MCF 10A (cell line): Measurements from ENCODE around the gene LCN9. TPM values are rescaled to one million over a fixed set of nuclear protein-coding genes. Genes with fewer than 3 reads are reported as not detected.

Experiments used
- BruUV-seq: library from RNA; stranded (reverse); fragments of 400-500 nt; replicated peaks from 2 replicates; lab custom pipeline; 2021; lab: Mats Ljungman, UMichigan
- CTCF ChIA-PET: fragments of 300-600 bp; sonication (Branson Sonifier 250); formaldehyde crosslinking; extraction: SDS; loops from one replicate; lab custom pipeline; 2021; ENCODE audit warnings: antibody characterized with exemption, inconsistent platforms; lab: Yijun Ruan, JAX
- POLR2A ChIA-PET: fragments of 300-600, 350-650 bp; sonication (Branson Sonifier 250); formaldehyde crosslinking; extraction: SDS; loops from one replicate; lab custom pipeline; 2020; ENCODE audit warnings: antibody characterized with exemption, inconsistent platforms; lab: Yijun Ruan, JAX
- DNase-seq: peaks from one replicate; pipeline ENCODE4 v3.0.0-alpha.2; 2018; ENCODE audit not compliant: unreplicated experiment
- H3K27ac Mint-ChIP-seq: one replicate; pipeline ENCODE4 v1.8.0; 2022; ENCODE audit warnings: mild to moderate bottlenecking, low read depth, mixed read lengths; ENCODE audit not compliant: unreplicated experiment
- H3K27me3 Mint-ChIP-seq: one replicate; pipeline ENCODE4 v1.8.0; 2022; ENCODE audit warnings: mixed read lengths; ENCODE audit not compliant: insufficient read depth, unreplicated experiment
- H3K36me3 Mint-ChIP-seq: one replicate; pipeline ENCODE4 v1.8.0; 2022; ENCODE audit warnings: mild to moderate bottlenecking, moderate library complexity, mixed read lengths; ENCODE audit not compliant: insufficient read depth, unreplicated experiment
- H3K4me1 Mint-ChIP-seq: one replicate; pipeline ENCODE4 v1.8.0; 2022; ENCODE audit warnings: mixed read lengths; ENCODE audit not compliant: insufficient read depth, unreplicated experiment
- H3K4me3 Mint-ChIP-seq: one replicate; pipeline ENCODE4 v1.8.0; 2022; ENCODE audit warnings: mild to moderate bottlenecking, moderate library complexity, mixed read lengths; ENCODE audit not compliant: unreplicated experiment
- H3K9me3 Mint-ChIP-seq: one replicate; pipeline ENCODE4 v1.8.0; 2022; ENCODE audit warnings: mixed read lengths; ENCODE audit not compliant: unreplicated experiment
- CTCF ChIP-seq: fragments of 200-600 bp; IDR thresholded peaks from one replicate; pipeline ENCODE4 v1.8.0; 2022; ENCODE audit warnings: antibody characterized with exemption, mild to moderate bottlenecking; ENCODE audit not compliant: unreplicated experiment
- intact Hi-C: fragments of 100-400 bp; cut with micrococcal nuclease; formaldehyde crosslinking; loops from 2 replicates; pipeline ENCODE4 v1.14.1; 2022
- total RNA-seq: library from RNA; stranded (reverse); gene quantifications from 2 replicates; pipeline ENCODE4 v1.2.3, GENCODE V29; 2022

Gene LCN9
- total RNA-seq, 1 experiment from 2014 or later: not detected

- no peak for TF ChIP-seq CTCF
- no TSS peak for BruUV-seq
- Mint-ChIP-seq H3K4me3 (no peak overlapping the region), H3K36me3 (no peaks in the 10 kb centered on the region), H3K9me3 (no peaks in the 10 kb centered on the region), H3K27me3 (peaks cover 62% of the 10 kb centered on the region), H3K4me1 (no peaks in the 10 kb centered on the region), H3K27ac (no peak overlapping the region)
- intact Hi-C loops: no loop called here
- DNase-seq: no peak
- ChIA-PET POLR2A (interaction anchor here (0.6 kb wide), 1 partner anchor 1180 kb away, joined by 3 read pairs; no protein-coding TSS in a partner anchor), CTCF (interaction anchor here (0.5 kb wide), 1 partner anchor 487 kb away, joined by 3 read pairs; no protein-coding TSS in a partner anchor)
Measured at GRCh38 chr9:135618866-135619598, 44.1 kb upstream of the LCN9 start.

GRCh38 chr9:135619599-135619886, 43.6 kb upstream of the LCN9 start:
- POLR2A ChIA-PET: no interaction called here
- no peak for TF ChIP-seq CTCF
- no peak overlapping the region for H3K27ac Mint-ChIP-seq
- no TSS peak for BruUV-seq
- no peaks in the 10 kb centered on the region for H3K36me3 Mint-ChIP-seq
- CTCF ChIA-PET: interaction anchor here (0.5 kb wide), 1 partner anchor 487 kb away, joined by 3 read pairs; no protein-coding TSS in a partner anchor
- H3K4me3 Mint-ChIP-seq: no peak overlapping the region
- intact Hi-C loops: no loop called here
- H3K27me3 Mint-ChIP-seq: peaks cover 67% of the 10 kb centered on the region
- H3K9me3 Mint-ChIP-seq: no peaks in the 10 kb centered on the region
- no peaks in the 10 kb centered on the region for H3K4me1 Mint-ChIP-seq
- no peak for DNase-seq

- intact Hi-C loops: no loop called here
- CTCF ChIA-PET: interaction anchor here (0.8 to 1.1 kb wide), 2 partner anchors 18 to 19 kb away, joined by 3 read pairs; no protein-coding TSS in a partner anchor
- Mint-ChIP-seq H3K27me3 (peaks cover 69% of the 10 kb centered on the region), H3K4me1 (no peaks in the 10 kb centered on the region), H3K27ac (no peak overlapping the region), H3K36me3 (no peaks in the 10 kb centered on the region), H3K4me3 (no peak overlapping the region), H3K9me3 (no peaks in the 10 kb centered on the region)
- POLR2A ChIA-PET: no interaction called here
- no peak for TF ChIP-seq CTCF
- DNase-seq: no peak
- no TSS peak for BruUV-seq
Measured at GRCh38 chr9:135620558-135620957, 42.6 kb upstream of the LCN9 start.

GRCh38 chr9:135622415-135623020, 40.6 kb upstream of the LCN9 start:
- no peak for DNase-seq
- H3K27ac Mint-ChIP-seq: no peak overlapping the region
- peaks cover 83% of the 10 kb centered on the region for H3K27me3 Mint-ChIP-seq
- H3K4me3 Mint-ChIP-seq: no peak overlapping the region
- intact Hi-C loops: no loop called here
- H3K36me3 Mint-ChIP-seq: no peaks in the 10 kb centered on the region
- no peaks in the 10 kb centered on the region for H3K4me1 Mint-ChIP-seq
- ChIA-PET CTCF (interaction anchor here (0.6 kb wide), 2 partner anchors 25 to 562 kb away, joined by 3 read pairs; no protein-coding TSS in a partner anchor), POLR2A (no interaction called here)
- BruUV-seq: no TSS peak
- H3K9me3 Mint-ChIP-seq: peaks cover 2% of the 10 kb centered on the region
- TF ChIP-seq CTCF: no peak
